RWPE2 (cell line): Measurements from ENCODE around the gene UBXN6.

Experiments used
- ATAC-seq: fragments of 200-7000 bp; cut with Tn5 transposase; 3 replicates; pipeline ENCODE4 v1.9.1; 2021; ENCODE audit warnings: low read depth
- DNase-seq: peaks from one replicate; pipeline ENCODE4 v3.0.0-alpha.2; 2020; ENCODE audit warnings: low spot score
- H3K27ac ChIP-seq: fragments of 450-650 bp; 2 replicates; pipeline ENCODE4 v1.5.1; 2017; ENCODE audit warnings: mild to moderate bottlenecking; ENCODE audit not compliant: poor library complexity, severe bottlenecking
- H3K27me3 ChIP-seq: fragments of 250-450 bp; sonication (Bioruptor Pico); 2 replicates; pipeline ENCODE4 v1.5.1; 2021; ENCODE audit warnings: mild to moderate bottlenecking, moderate library complexity; ENCODE audit not compliant: insufficient read depth, poor library complexity, severe bottlenecking
- H3K36me3 ChIP-seq: fragments of 250-450 bp; sonication (Bioruptor Pico); 2 replicates; pipeline ENCODE4 v1.5.1; 2020; ENCODE audit warnings: low read depth, mild to moderate bottlenecking, moderate library complexity
- H3K4me1 ChIP-seq: fragments of 250-450 bp; sonication (Bioruptor Pico); 2 replicates; pipeline ENCODE4 v1.5.1; 2021; ENCODE audit warnings: mild to moderate bottlenecking, moderate library complexity; ENCODE audit not compliant: insufficient read depth, poor library complexity, severe bottlenecking
- H3K4me3 ChIP-seq: fragments of 250-450 bp; sonication (Bioruptor Pico); 2 replicates; pipeline ENCODE4 v1.5.1; 2021; ENCODE audit warnings: mild to moderate bottlenecking, moderate library complexity; ENCODE audit not compliant: severe bottlenecking
- H3K9me3 ChIP-seq: fragments of 250-450 bp; sonication (Bioruptor Pico); 2 replicates; pipeline ENCODE4 v1.5.1; 2021; ENCODE audit warnings: mild to moderate bottlenecking, moderate library complexity; ENCODE audit not compliant: severe bottlenecking
- TF ChIP-seq, protein P1 (sequence below): fragments of 450-650 bp; IDR thresholded peaks from one replicate; pipeline ENCODE4 v1.5.1; 2017; ENCODE audit warnings: mild to moderate bottlenecking, moderate library complexity; ENCODE audit not compliant: poor library complexity, severe bottlenecking

UBXN6 gene

DNA sequence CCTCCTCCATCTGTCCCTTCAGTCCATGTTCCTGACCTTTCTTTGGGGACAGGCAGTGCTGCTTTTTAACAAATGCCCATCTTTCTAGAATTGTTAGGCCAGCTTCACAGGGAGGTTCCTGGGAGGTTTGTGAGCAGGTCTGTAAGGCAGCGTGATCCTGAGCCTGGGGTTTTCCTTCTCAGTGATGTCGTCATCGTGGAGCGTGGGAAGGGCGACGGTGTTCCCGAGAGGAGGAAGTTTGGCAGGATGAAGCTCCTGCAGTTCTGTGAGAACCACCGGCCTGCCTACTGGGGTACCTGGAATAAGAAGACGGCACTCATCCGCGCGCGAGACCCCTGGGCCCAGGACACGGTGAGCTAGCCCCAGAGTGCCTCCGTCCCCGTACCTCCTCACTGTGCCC, 28.3 kb downstream of the UBXN6 start:
- Histone ChIP-seq H3K36me3 (peaks cover 80% of the 10 kb centered on the region), H3K4me1 (no peaks in the 10 kb centered on the region), H3K27me3 (no peaks in the 10 kb centered on the region), H3K27ac (no peak overlapping the region), H3K4me3 (no peak overlapping the region), H3K9me3 (no peaks in the 10 kb centered on the region)
- DNase-seq (no peak), ATAC-seq (no peak)
- TF ChIP-seq, protein P1, sequence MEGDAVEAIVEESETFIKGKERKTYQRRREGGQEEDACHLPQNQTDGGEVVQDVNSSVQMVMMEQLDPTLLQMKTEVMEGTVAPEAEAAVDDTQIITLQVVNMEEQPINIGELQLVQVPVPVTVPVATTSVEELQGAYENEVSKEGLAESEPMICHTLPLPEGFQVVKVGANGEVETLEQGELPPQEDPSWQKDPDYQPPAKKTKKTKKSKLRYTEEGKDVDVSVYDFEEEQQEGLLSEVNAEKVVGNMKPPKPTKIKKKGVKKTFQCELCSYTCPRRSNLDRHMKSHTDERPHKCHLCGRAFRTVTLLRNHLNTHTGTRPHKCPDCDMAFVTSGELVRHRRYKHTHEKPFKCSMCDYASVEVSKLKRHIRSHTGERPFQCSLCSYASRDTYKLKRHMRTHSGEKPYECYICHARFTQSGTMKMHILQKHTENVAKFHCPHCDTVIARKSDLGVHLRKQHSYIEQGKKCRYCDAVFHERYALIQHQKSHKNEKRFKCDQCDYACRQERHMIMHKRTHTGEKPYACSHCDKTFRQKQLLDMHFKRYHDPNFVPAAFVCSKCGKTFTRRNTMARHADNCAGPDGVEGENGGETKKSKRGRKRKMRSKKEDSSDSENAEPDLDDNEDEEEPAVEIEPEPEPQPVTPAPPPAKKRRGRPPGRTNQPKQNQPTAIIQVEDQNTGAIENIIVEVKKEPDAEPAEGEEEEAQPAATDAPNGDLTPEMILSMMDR = no peak

DNA sequence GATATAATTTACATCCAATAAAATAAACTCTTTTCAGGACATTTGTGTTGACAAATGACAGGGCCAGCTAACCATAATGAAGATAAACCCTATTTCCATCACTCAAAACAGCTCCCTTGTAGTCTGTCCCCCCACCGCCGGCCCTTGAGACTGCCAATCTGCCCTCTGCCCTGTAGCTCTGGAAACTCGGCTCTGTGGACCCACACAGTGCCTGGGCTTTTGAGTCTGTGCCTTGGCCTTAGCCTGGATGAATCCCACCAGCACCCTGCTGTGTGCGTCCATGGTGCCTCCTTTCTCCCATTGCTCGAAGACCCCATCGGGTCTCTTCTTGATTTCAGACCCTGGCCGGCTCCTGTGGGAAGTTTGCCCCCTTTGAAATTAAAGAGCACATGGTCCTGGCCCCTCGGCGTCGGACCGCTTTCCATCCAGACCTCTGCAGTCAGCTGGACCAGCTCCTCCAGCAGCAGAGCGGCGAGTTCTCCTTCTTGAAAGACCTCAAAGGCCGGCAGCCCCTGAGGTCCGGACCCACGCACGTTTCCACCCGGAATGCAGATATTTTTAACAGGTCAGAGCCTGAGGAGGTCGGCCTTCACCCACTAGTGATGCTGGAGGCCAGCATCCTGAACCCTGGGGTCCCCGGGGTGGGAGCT, 29.1 kb downstream of the UBXN6 start:
- H3K9me3 ChIP-seq = no peaks in the 10 kb centered on the region
- H3K27me3 ChIP-seq = no peaks in the 10 kb centered on the region
- no peak overlapping the region for H3K27ac ChIP-seq
- peaks cover 80% of the 10 kb centered on the region for H3K36me3 ChIP-seq
- TF ChIP-seq, protein P1 = no peak
- no peak for ATAC-seq
- no peak for DNase-seq
- no peak overlapping the region for H3K4me3 ChIP-seq
- no peaks in the 10 kb centered on the region for H3K4me1 ChIP-seq

DNA sequence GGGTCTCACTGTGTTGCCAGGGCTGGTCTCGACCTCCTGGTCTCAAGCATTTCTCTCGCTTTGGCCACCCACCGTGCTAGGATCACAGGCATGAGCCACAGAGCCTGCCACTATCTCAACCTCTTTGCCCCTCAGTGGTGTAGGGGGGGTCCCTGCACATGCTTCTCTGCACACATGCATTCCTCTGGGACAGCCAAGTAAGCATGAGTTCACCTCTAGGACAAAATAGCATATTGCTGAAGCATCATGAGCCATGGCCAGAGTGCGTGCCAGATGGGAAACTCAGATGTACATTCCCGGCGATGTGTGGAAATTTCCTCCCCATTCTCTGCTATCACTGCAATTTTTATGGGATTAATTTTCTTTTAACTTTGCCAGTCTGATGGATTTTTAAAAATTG, 32.1 kb downstream of the UBXN6 start:
- H3K27ac ChIP-seq = no peak overlapping the region
- DNase-seq = no peak

DNA sequence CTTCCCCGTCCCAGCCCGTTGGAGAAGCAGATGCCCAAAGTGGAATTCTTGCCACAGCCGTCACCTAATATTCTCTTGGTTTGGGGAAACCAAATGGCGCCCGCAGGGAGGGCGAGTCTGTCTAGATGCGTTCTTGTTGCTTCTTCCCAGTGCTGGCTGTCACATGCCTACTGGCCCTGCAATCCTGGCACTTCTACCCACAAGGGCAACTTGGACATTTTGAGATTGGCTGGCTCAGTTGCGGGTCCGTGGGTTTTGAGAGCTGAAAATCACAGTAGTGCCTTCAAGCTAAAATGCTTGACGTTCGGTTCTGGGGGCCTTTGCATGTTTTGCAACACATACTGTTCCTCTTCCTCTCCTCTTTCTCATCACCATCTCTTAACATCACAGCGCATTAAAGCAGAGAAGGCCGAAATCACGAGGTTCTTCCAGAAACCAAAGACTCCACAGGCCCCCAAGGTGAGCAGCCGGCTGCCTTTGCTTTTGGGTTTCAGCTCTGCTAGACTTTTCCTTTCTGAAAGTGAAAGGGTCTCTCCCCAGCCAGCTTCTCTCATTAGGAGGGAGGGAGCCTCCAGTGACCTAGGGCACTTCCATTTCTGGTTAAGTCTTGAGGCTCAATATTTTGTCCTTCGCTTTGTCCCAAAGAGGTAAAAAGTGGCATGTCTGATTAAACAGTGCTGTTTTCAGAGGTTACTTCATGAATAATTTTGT, 34.0 kb downstream of the UBXN6 start:
- TF ChIP-seq, protein P1 = no peak
- no peak for DNase-seq
- peaks cover 79% of the 10 kb centered on the region for H3K36me3 ChIP-seq
- H3K27me3 ChIP-seq = no peaks in the 10 kb centered on the region
- H3K9me3 ChIP-seq = no peaks in the 10 kb centered on the region
- H3K4me1 ChIP-seq = no peaks in the 10 kb centered on the region
- no peak for ATAC-seq
- H3K4me3 ChIP-seq = no peak overlapping the region
- H3K27ac ChIP-seq = no peak overlapping the region

More for the DNA sequence above, 32.1 kb downstream of the UBXN6 start:
- H3K4me1 ChIP-seq = no peaks in the 10 kb centered on the region
- H3K9me3 ChIP-seq = no peaks in the 10 kb centered on the region
- no peaks in the 10 kb centered on the region for H3K27me3 ChIP-seq
- TF ChIP-seq, protein P1 = no peak
- no peak for ATAC-seq
- no peak overlapping the region for H3K4me3 ChIP-seq
- peaks cover 81% of the 10 kb centered on the region for H3K36me3 ChIP-seq

DNA sequence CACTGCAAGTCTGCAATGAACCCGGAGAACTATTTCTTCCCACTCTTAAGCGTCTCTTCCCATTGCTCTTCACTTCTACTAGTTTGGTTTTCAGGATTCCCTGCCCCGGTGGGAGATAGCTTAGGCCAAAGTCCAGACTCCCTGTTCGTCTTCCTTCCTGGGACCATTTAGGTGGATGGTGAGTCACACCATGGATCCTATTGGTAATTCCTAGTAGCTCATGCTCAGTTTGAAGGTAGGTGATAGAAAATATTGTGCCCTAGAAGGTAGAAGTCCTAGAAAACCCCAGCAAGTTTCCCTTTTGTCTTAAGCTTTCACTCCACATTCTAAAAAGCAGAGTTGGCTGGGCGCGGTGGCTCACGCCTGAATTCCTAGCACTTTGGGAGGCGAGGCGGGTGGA, 41.3 kb downstream of the UBXN6 start:
- ATAC-seq (no peak), DNase-seq (no peak)
- no peaks in the 10 kb centered on the region for H3K9me3 ChIP-seq
- no peak overlapping the region for H3K27ac ChIP-seq
- no peaks in the 10 kb centered on the region for H3K27me3 ChIP-seq
- peaks cover 68% of the 10 kb centered on the region for H3K36me3 ChIP-seq
- no peak overlapping the region for H3K4me3 ChIP-seq
- TF ChIP-seq, protein P1 = no peak
- H3K4me1 ChIP-seq = no peaks in the 10 kb centered on the region
